NCI-H2107 (cell line): ENCODE data around the gene PAM.

Source experiments
- DNase-seq: peaks from one replicate; lab custom pipeline; 2025; lab: John Stamatoyannopoulos, UW

PAM gene

DNA sequence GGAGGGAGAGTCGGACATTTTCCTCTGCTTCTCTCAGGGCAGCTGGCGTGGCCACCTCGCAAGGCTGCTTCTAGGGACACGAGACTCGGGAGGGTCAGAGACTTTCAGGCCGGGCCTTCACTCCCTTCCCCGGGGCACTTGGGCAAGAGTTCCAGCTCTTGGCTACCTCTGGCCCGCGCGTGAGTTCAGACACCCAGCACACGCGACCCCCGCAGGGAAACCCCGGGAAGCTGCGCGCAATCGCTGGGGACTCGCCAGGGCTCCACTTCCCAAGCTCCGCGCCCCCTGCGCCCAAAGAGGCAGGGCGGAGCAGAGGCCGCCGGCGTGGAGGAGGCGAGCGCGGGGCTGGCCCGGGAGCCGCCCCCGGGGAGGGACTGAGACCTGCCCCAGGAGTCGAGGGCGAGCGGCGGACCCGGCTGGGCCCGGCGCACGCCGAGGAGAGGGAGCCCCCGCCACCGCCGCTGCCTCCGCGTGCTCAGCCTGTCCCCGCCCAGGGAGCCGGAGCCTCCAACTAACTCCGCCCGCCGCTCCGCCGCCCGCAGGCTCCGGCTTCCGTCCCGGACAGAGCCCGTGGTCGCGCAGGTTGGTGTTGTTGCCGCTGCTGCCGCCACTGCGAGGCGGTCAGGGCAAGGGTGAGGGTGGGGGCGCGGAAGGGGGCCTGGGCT is at the start of gene PAM:
TSS of gene PAM (plus strand) at position 539 of the 665 bp plus-strand sequence. CDS start 110,891 bp downstream, outside the sequence.
- no peak for DNase-seq

DNA sequence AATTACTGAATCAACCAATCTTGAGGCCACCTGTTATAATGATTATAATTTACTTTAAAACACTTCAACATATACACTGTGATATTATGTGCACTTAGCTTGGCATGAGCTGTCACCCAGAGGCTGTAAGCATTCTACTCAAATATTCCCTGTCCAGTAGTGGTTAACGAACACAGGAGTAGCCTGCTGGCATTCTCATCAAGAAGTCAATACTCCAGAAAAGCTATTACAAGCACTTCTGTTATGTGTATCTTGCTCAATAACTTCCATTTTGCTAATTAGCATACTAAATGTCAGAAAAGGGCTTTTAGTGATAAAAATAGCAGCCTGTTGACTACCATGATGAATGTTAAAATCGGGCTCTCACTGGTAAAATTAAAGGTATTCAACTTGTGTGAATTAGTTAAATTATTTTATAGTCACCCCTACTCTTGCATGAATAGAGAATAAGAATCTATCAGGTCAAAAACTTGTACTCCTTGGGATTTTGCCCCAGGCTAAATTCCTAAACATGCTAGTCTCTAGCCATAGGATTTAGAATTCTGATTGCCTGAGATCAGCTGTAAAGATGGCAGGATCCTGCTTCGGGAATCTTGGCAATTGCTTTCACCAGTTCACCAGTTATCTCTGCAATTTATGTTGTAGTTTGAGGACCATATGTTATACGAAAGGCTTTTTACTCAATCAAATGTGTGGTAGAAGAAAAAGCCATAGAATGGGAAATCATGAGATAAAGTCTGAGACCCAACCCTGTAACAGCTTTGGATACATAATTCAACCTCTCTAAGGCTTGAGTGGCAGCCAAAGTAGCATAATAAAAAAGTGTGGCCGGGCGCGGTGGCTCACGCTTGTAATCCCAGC is 43.4 kb upstream of the PAM start:
- no peak for DNase-seq

DNA sequence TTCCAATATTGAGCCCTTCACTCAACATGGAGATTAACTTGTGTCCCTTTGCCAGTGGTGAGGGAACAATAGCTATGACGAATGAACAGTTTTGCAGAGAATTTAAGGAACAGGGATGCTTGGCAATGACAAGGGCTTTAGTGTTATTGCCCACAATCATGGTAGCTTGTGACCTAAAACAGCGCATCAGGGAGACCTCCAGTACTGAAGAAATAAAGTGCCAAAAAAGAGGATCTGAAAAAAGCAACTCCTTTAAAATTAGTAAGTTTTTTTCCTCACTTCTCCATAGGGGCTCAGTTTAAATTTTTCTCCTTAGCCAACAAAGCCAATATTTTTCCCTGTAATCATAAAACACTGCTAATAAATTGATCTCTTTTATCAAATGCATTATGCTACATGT is 41.8 kb upstream of the PAM start:
- no peak for DNase-seq

DNA sequence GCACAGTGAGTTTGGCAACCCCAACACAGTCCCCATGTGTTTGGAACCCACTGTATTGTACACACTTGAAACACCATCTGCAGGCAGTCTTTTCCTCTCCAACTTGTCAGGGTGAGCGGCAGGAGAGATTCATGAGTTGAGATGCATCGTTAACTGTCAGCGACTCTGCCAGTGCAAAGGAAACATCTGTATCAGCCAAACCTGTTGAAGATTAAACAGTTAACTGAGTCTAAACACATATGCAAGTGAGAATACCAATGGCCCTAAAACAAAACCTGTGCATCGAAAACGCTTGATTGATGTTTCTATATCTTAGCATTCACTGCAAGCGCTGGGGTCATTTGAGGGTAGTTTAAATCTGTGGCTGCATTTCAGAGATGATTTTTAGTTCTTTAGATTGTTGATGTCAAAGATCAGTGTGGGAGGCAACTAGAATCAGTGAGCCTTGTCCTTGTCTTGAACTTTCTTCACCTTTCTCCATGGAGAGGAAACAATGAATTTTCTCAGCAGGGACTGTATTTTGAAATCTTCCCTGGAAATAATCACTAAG is 41.3 kb upstream of the PAM start:
- no peak for DNase-seq

DNA sequence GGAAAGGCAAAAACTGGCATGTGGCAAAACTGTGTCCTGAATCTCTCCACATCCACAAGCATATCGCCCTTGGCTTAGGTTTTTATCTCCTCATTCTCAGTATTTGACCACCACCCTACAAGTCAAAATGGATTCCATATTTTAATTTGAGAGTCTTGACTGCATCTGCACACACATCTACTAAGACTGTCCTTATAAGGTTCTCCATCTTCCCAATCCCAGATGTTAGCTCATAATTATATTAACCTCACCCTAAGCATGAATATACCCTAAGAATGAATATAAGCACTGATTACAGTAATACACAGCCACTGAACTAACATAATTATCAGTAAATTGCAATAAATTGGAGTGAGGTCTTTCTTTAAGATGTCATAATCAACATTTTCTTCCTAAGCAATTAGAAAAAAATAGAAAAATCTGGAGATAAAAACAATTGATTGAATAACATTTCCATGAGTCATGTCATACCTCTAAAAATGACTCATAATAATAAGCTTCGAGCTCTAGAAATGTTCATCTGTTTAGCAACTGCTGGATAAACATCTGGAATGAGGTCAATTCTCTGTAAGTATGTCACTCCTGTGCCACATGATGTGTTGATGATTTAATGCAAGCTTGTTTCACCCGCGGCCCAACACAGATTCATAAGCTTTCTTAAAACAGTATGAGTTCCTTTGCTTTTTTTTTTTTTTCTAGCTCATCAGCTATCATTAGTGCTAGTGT is 39.9 kb upstream of the PAM start:
- no peak for DNase-seq

DNA sequence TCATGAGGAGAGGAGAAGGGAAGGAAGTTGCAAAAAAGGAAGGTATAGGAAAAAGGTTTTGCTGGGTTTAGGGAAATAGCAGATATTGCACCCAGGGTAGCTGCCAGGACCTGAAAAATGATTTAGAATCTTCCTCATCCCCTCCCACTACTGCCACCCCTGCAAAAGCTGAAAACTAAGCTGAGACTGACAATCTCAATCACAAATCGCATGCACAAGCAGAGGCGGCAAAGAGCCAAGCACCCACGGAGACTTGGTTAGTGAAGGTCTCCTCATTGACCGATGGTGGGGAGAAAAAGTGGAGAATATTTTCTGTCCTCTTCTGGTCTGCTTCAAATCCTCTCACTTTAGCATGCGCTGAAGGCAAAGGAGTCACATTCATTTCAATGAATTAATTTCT is 39.1 kb upstream of the PAM start:
- DNase-seq, result no peak

DNA sequence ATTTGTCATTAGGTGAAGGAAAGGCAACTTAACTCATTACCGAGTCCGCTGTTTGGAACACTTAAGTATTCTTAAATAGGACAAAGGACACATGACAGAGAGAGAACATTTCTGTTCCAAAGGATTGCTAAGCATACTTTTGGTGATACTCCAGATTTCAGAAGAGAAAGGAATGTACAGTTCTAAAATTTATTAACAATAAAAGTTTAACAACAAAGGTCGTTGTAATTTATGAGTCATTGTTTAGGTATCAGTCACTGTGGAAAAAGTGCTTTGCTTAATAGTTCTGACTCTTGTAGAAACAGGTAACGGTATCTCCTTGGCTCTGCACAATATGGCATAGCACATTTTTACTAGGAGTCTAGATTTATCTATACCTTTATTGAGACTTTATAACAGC is 36.3 kb upstream of the PAM start:
- no peak for DNase-seq

DNA sequence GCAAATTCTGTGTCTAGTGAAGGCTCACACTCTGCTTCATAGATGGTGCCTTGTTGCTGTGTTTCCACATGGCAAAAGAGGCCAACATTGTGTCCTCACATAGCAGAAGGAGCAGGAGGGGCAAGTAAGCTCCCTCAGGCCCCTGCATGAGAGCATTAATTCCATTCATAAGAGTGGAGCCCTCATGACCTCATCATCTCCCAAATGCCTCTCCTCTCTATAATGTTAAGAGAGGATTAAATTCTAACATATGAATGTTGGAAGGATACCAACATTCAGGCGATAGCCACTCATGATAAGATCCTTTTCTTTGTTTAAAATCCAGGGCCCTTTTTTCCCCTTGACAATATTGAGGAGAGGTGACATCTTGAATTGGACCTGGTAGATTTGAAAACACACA is 35.2 kb upstream of the PAM start:
- no peak for DNase-seq

DNA sequence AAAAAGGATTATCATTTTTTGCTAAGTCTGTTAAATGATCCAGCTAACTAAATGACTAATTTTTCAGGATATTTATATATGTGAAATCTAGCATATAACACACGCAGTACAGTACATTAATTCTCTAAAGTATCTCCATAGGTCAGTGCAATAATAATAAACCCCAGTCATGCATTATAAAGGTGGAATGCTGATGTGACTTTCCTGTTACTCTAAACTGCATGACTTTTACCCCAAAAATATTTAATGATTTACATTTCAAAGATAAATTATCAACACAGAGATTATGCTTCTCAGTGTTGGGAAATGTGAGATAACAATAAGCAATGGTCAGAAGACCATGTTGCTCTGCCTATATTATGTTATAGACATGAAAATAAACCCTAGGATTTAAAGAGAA is 34.1 kb upstream of the PAM start:
- no peak for DNase-seq

DNA sequence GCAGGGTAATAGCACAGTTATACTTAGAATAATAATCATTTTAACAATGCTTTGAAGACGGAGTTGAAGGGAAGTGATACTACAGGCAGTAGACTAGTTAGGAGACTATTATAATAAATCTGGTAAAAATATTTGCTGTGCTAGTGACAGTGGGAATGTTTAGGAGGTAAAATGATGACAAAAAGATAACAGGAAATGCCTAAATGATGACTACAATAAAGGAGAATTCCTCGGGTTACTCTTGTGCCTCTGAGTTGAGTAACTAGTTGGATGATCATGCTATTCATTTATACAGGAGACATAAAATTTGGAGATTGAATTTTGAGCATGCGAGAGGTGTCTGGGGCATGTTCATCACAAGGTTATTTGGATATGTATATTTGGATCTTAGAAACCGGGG is 32.2 kb upstream of the PAM start:
- DNase-seq, result no peak

DNA sequence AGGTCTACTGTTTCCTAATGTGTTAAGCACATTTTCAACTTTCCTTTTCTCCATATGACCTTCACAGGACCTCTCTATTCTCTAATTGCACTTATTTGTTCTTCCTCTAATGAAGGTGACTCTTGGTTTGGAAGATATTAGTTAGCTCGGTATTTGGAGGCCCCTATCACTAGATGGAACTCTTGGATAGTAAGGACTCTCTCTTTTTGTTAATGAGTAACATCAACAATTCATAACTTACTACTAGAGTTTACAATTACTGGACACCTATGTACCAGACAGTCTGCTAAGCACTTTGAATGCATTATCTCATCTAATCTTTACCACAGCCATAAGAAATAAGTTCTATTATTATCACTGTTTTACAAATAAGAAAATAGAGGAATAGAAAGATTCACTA is 23.4 kb upstream of the PAM start:
- no peak for DNase-seq

DNA sequence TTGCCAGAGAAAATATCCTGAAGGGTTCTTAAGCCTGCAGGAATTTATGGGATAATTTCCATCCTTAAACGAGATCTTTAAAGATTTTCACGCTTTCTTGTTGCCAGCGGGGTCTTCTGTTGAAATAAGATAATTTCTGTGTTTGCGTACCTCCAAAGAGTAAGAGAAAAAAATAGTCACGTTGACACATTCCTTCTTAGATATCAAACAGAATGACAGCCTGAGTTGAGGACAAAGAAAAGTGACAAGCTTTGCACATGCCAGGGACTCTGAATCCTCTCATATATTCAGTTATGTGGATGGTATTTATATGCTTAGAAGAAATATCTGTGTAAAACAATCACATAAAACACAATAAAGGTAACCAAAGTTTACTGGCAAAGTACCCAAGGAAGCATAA is 21.6 kb upstream of the PAM start:
- no peak for DNase-seq

DNA sequence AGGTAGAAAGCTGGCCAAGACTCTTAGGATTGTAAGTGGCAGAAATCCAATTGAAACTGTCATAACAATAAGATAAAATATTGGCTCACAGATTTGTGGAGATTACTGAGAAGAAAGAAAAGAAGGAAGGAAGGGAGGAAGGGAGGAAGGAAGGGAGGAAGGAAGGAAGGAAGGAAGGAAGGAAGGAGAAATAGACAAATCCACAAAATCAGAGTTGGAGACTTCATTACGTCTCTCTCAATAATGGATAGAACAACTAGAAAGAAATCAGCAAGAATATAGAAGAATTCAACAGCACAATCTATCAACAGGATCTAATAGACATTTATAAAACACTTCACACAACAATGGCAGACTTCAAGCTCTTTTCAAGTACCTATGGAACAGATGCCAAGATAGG is 17.9 kb upstream of the PAM start:
- DNase-seq, result no peak

DNA sequence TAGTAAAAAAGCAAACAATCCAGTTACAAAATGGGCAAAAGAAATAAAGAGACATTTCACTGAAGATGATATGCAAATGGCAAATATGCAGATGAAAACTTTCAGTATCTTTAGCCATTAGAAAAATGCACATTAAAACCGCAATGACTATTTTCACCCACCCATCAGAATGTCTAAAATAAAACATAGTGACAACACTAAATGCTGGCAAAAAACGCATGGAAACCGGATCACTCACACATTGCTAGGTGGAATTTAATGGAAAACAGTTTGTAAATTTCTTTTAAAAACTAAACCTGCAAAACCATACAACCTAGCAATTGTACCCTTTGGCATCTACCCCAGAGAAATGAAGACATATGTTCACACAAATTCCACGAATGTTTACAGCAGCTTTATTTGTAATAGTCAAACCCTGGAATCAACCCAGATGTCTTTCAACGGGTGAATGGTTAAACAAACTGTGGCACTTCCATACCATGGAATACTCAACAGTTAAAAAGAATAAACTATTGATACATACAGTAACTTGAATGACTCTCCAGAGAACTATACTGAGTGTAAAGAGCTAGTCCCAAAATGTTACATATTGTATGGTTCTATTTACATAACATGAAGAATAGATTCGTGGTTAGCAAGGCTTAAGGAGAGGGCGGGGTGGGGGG is 17.2 kb upstream of the PAM start:
- DNase-seq, result no peak

DNA sequence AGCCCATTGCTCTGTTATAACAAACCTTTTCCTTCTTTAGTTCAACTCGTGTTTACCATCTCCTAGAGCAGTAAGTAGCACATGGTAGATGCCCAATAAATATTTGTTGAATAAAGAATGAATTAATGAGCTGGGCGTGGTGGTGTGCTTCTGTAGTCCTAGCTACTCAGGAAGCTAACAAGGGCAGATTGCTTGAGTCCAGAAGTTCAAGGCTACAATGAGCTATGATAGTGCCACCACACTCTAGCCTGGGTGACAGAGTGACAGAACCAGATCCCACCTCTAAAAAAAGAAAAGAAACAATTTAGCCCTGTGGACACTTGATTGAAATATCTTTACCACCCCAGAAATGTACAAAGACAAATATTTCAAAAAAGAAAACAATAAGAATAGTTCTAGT is 14.6 kb upstream of the PAM start:
- no peak for DNase-seq

DNA sequence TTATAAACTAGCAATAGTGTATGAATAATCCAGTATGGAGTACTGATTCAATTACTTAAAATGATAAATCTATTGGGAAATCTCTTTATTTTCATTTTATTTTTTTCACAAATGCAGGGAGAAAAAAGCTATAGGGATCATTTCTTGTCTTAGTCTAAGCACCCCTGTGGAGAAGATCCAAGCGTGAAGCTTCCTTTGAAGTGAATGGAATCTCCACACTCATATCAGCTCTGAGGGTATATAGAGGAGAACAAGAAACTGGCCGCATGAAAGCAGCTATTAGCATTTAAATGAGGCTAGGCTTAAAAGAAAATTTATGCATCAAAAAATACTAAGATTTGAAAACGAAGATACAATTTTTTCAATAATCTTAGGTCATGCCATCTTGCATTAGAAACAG is 12.9 kb upstream of the PAM start:
- no peak for DNase-seq

DNA sequence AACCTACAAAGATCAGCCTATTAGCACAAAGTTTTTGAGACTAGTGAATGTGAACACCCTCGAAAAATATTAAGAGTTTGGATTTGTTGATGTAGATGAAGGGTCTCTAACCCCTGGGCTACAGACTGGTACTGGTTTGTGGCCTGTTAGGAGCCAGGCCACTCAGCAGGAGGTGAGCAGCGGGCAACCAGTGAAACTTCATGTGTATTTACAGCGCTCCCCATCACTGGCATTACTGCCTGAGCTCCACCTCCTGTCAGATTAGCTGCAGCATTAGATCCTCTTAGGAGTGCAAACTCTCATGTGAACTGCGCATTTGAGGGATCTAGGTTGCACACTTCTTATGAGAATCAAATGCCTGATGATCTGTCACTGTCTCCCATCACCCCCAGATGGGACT is 11.2 kb upstream of the PAM start:
- no peak for DNase-seq

DNA sequence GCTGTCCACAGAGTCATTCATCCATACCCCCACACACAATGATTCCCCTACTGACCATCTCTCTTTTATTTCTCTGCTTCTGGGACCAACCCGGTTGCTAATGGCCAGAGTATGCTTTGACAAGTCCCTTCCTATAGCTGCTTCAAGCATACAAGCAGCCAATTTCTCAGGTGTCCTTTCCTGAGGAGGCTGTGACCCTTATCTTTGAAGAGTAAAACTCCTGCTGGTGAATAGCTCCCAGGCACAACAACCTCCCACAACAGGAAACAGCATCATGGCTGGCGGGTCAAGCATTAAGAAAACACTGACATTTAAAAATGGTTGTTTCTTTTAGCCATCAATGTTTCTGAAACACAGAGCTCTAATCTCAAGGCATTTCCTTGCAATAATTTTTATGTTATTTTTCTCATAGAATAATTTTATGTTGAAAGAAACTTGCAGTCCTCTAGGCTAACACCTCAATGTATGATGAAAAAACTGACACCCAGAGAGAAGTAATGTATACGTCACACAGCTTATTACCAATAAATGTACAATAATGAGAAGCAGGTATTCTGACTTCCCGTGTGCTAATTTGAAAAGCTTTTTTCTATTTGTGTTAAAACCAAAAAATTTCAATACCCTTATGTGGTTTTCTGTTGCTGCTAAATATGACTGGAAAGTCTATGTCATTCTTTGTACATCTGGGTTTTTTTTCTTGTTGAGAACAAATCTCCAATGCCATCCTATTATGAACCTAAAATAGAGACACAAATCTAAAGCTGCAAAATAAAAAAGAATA is 7.5 kb upstream of the PAM start:
- DNase-seq, result no peak

DNA sequence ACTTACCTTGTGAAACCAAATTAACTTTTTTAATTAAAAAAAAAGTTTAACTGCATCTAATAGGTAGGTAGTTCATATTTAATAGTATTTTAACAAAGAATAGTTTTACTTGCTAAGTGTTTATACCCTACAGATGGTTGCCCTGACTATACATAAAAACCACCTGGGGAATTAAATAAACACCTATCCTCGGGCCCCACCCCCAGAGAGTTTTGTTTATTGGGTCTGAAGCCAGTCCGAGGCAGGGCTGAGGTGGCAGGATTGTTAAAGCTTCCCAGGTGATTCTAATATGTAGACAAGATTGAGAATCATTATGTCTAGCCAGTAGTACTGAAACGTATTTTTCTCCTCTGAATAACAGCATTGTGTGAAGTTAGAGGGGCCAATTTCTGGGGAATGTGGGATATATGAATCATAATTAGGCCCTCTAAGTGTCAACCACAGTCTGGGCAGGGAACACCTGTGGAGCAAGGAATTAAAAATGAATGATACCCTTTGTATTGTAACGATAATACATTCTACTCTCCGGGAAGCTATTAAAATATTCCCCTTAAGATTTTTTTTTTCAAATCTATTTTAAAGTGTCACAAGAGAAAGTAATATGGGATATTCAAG is 5.6 kb upstream of the PAM start:
- no peak for DNase-seq

DNA sequence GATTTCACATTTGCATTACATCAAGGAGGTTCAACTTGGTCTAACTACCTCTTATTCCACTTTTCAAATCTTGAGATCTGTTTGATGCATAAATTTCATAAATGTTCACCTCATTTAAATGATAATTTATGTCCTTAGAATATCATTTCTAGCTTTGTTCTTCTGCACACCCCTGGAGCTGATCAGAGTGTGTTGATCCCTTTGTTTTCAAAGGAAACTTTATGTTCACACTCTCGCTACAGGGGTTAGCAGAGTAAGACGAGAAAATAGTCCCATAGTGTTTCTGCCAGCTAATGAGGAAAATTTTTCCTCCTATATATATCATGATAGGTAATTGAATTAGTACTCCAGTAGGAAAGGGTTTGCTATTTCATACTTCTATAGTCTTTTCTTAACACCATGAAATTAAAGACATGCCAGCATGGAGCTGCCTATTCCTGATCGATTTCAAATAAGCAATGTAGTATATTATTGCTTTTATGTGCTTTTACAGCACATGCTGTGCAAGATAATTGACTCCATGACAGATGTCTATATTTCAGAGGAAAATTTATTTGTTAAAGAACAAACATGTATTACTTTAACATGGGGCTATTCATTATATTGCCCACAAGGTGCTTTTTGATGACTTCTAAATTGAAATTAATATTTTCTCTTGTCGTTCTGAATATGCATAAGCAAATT is 4.8 kb upstream of the PAM start:
- no peak for DNase-seq
